Aorta (tissue), 5 donors: ENCODE results near the gene CACNA1A. TPM values are rescaled to one million over a fixed set of nuclear protein-coding genes. Genes with fewer than 3 reads are reported as not detected.
A peak's percentile ranks its signal among the peaks of the same experiment; 100 is the strongest.

ENCODE experiments used
- ATAC-seq: fragments of 200-7000 bp; cut with Tn5 transposase; one replicate; pipeline ENCODE4 v1.9.1; 2022; ENCODE audit warnings: moderate library complexity; ENCODE audit not compliant: low FRiP score
- DNase-seq, 2 donors: peaks; one replicate each; pipeline ENCODE4 v3.0.0-alpha.2; 2020
- H3K27ac ChIP-seq, 2 donors: one replicate each; pipeline ENCODE4 v1.5.1; 2013; ENCODE audit warnings: low read length in 2 of 2, mild to moderate bottlenecking in 2 of 2, moderate library complexity in 2 of 2, control low read depth in 1 of 2, inconsistent platforms in 1 of 2, low read depth in 1 of 2
- H3K27me3 ChIP-seq, 2 donors: one replicate each; pipeline ENCODE4 v1.6.1; 2013; ENCODE audit warnings: control low read depth in 1 of 2, low read length in 1 of 2, mild to moderate bottlenecking in 1 of 2, moderate library complexity in 1 of 2; ENCODE audit not compliant: insufficient read depth in 2 of 2, control insufficient read depth in 1 of 2
- H3K36me3 ChIP-seq, 2 donors: one replicate each; pipeline ENCODE4 v1.6.1; 2013; ENCODE audit warnings: control low read depth in 1 of 2, low read length in 1 of 2, mild to moderate bottlenecking in 1 of 2; ENCODE audit not compliant: insufficient read depth in 2 of 2, control insufficient read depth in 1 of 2
- H3K4me1 ChIP-seq, 2 donors: one replicate each; pipeline ENCODE4 v1.6.1; 2013; ENCODE audit warnings: low read length in 2 of 2, control low read depth in 1 of 2, mild to moderate bottlenecking in 1 of 2, moderate library complexity in 1 of 2; ENCODE audit not compliant: insufficient read depth in 2 of 2, control insufficient read depth in 1 of 2
- H3K4me3 ChIP-seq, 2 donors: one replicate each; pipeline ENCODE4 v1.5.1; 2013; ENCODE audit warnings: low read length in 2 of 2, control low read depth in 1 of 2, mild to moderate bottlenecking in 1 of 2
- H3K9me3 ChIP-seq: one replicate; pipeline ENCODE4 v1.6.1; 2013; ENCODE audit warnings: mild to moderate bottlenecking, low read length; ENCODE audit not compliant: control insufficient read depth
- WGBS, 2 donors: extraction: QIAGEN DNeasy Blood & Tissue Kit; methylation state at CpG; one replicate each; pipeline ENCODE4 v1.1.7; 2013; 5-methylcytosine and 5-hydroxymethylcytosine counted together
- intact Hi-C, 2 donors: fragments of 100-400 bp; cut with DNase I; formaldehyde crosslinking; loops; one replicate each; pipeline versions ENCODE4 v1.14.2 to v1.15.0; 2022
- polyA plus RNA-seq, 2 donors: library from polyadenylated mRNA; stranded (reverse); fragments of 200-250 nt; gene quantifications; one replicate each; pipeline ENCODE4 v1.2.3, GENCODE V29; 2013
- total RNA-seq, 2 donors: library from RNA; stranded (reverse); fragmentation: NEBNext Ultra II Directional; extraction: Animal tissue kit (Norgen Biotek cat#: 25700); gene quantifications; one replicate each; pipeline ENCODE4 v1.2.1, GENCODE V29; 2021
- donor health status: healthy with polysubstance abuse.
- donor health status: Bipolar disorder and iron deficiency.
- donor health status: DM: no; HTN: no; CAD: no.
- donor health status: DM: no; HTN: no; CAD: no.
- donor health status: DM: yes; HTN: yes; CAD: no.

The CACNA1A gene
- total and polyA plus RNA-seq, 4 donors = 0.26 to 3.6 (median 1.3) TPM

- Histone ChIP-seq H3K9me3 (no peaks in the 10 kb centered on the region), H3K36me3 (no peaks in the 10 kb centered on the region), H3K27ac (no peak overlapping the region), H3K27me3 (no peaks in the 10 kb centered on the region), H3K4me3 (no peak overlapping the region), H3K4me1 (no peaks in the 10 kb centered on the region)
- intact Hi-C loops = no loop called here
- no peak for DNase-seq
- 81 to 83% methylated on average over 26 of the region's 26 CpGs for WGBS, 2 donors
- ATAC-seq = no peak
Measured at GRCh38 chr19:13225973-13226865, 280.1 kb downstream of the CACNA1A start.

DNA sequence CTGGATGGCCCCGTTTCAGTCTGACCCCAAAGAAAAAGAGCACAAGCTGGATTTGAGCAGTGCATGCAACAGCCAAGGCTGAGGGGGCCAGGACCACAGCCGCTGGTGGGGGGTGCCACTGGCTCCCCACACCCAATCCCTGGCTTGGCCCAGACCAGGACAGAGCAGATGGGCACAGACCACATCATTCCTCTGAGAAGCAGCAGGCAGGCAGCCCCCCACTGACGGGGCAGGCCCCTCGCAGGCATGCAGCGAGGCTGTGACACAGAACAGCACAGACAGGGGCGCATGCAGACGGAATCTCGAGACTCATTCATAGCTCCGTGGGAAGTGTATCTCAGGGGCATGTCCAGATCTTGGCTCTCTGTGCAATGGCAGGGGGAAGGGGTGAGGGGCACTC, 281.2 kb downstream of the CACNA1A start:
- DNase-seq (no peak), ATAC-seq (no peak)
- Histone ChIP-seq H3K27me3 (no peaks in the 10 kb centered on the region), H3K4me3 (no peak overlapping the region), H3K36me3 (no peaks in the 10 kb centered on the region), H3K4me1 (no peaks in the 10 kb centered on the region), H3K9me3 (peaks cover 2% of the 10 kb centered on the region), H3K27ac (no peak overlapping the region)
- 53 to 59% methylated on average over 9 of the region's 9 CpGs for WGBS, 2 donors
- intact Hi-C loops = no loop called here

DNA sequence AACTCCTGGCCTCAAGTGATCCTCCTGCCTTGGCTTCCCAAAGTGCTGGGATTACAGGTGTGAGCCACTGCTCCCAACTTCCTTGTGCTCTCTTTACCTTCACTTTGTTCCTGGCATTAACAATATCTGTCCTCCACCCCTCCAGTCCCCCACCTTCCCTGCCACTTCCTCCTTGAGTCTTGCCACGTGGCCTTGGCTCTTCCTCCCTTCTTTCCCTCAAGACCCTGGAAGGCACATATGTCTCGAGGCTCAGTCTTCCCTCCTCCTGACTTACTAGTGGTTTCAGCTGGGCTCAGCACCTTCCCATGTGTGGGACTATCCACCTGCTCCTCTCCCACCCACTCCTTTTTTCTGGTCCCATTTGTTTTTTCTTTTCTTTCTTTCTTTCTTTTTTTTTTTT, 285.4 kb downstream of the CACNA1A start:
- intact Hi-C loops = no loop called here
- H3K27ac ChIP-seq = no peak overlapping the region
- WGBS, 2 donors = 53 to 60% methylated on average over 2 of the region's 2 CpGs

GRCh38 chr19:13215572-13216380, 290.5 kb downstream of the CACNA1A start:
- Histone ChIP-seq H3K4me1 (no peaks in the 10 kb centered on the region), H3K36me3 (no peaks in the 10 kb centered on the region), H3K9me3 (peaks cover 2% of the 10 kb centered on the region), H3K27me3 (no peaks in the 10 kb centered on the region), H3K27ac (no peak overlapping the region), H3K4me3 (no peak overlapping the region)
- ATAC-seq (no peak), DNase-seq (no peak)
- intact Hi-C loops = no loop called here
- 77 to 79% methylated on average over 17 to 19 of the region's 19 CpGs for WGBS, 2 donors

More for the DNA sequence above, 285.4 kb downstream of the CACNA1A start:
- Histone ChIP-seq H3K9me3 (peaks cover 2% of the 10 kb centered on the region), H3K4me1 (no peaks in the 10 kb centered on the region), H3K4me3 (no peak overlapping the region), H3K36me3 (no peaks in the 10 kb centered on the region), H3K27me3 (no peaks in the 10 kb centered on the region)
- ATAC-seq (no peak), DNase-seq (no peak)

- no peak for DNase-seq
- Histone ChIP-seq H3K27me3 (no peaks in the 10 kb centered on the region), H3K36me3 (no peaks in the 10 kb centered on the region), H3K4me3 (no peak overlapping the region), H3K9me3 (no peaks in the 10 kb centered on the region), H3K27ac (no peak overlapping the region), H3K4me1 (no peaks in the 10 kb centered on the region)
- 91 to 93% methylated on average over 19 of the region's 19 CpGs for WGBS, 2 donors
- intact Hi-C loops = no loop called here
- no peak for ATAC-seq
Measured at GRCh38 chr19:13214036-13214730, 292.1 kb downstream of the CACNA1A start.

- intact Hi-C loops = no loop called here
- no peaks in the 10 kb centered on the region for H3K9me3 ChIP-seq
- no peaks in the 10 kb centered on the region for H3K4me1 ChIP-seq
- WGBS, 2 donors = 70 to 78% methylated on average over 7 of the region's 7 CpGs
- H3K4me3 ChIP-seq = no peak overlapping the region
- DNase-seq (peak; percentile 72 to 87), ATAC-seq (no peak)
- no peak overlapping the region for H3K27ac ChIP-seq
- no peaks in the 10 kb centered on the region for H3K27me3 ChIP-seq
- H3K36me3 ChIP-seq = no peaks in the 10 kb centered on the region
Measured at GRCh38 chr19:13212759-13213330, 293.4 kb downstream of the CACNA1A start.

DNA sequence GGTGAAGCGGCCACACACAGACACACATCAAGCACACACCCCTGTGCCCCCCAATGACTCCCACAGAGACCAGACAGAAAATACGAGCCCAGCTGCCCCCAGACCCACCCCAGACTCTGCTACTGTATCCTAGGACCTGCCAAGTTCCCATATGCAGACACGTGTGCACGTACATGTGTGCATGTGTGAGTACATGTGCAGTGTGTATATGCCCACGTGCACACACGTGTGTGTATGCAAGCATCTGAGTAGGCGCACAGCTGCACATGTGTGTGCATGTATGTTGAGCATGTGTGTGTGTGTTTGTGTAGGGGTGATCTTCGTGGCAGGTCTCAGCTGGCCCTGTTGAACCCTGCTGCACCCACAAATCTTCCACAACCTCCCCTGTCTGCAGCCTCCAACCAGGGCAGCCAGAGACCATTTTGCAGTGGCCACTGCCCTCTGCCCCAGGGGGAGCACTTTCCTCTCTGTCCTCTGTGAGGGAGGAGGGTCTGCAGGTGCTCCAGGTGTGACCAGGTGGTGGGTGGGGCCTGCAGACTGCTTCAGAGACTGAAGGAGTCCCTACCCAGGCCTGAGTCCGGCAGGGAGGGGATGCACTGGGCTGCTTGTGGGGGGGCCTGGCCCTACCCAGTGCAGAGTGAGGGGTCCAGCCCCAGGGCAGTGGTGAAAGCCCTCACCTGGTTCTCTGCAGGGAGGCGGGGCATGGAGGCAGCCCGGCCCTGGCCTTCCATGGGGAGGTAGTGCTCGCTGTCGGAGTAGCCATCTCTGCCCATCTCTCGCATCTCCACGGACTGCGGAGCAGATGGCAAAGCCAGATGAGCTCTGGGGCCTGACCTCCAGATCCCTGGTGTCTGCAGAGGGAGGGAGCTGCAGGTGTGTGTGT, 294.6 kb downstream of the CACNA1A start:
- Histone ChIP-seq H3K27me3 (no peaks in the 10 kb centered on the region), H3K4me1 (no peaks in the 10 kb centered on the region), H3K27ac (no peak overlapping the region), H3K9me3 (no peaks in the 10 kb centered on the region), H3K4me3 (no peak overlapping the region), H3K36me3 (no peaks in the 10 kb centered on the region)
- DNase-seq = no peak
- 91 to 95% methylated on average over 14 to 16 of the region's 16 CpGs for WGBS, 2 donors
- intact Hi-C loops = no loop called here
- ATAC-seq = no peak

DNA sequence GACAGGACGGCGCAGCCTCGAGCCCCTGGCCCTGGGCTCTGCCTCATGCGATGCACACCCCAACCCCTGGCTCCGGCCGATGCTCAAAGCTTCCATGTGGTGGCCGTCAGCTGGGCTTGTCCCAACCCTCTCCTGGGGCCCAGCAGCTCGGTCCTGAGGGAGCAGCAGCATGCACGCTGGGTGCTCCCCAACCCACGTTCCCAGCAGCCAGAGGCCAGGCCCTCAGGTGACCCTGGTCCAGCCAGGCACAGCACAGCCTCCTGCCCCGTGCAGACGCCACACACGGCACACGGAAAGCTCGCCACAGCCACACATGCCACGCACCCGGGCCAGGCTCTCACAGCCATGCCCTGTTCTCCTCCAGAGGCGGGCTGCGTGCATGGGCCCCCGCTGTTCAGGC, 295.3 kb downstream of the CACNA1A start:
- no peak for DNase-seq
- Histone ChIP-seq H3K4me1 (no peaks in the 10 kb centered on the region), H3K9me3 (no peaks in the 10 kb centered on the region), H3K27ac (no peak overlapping the region), H3K27me3 (no peaks in the 10 kb centered on the region), H3K4me3 (no peak overlapping the region), H3K36me3 (no peaks in the 10 kb centered on the region)
- no peak for ATAC-seq
- WGBS, 2 donors = 65 to 70% methylated on average over 19 to 20 of the region's 20 CpGs
- intact Hi-C loops = no loop called here
